ENCODE results near the gene PSMB10.

The PSMB10 gene

DNA sequence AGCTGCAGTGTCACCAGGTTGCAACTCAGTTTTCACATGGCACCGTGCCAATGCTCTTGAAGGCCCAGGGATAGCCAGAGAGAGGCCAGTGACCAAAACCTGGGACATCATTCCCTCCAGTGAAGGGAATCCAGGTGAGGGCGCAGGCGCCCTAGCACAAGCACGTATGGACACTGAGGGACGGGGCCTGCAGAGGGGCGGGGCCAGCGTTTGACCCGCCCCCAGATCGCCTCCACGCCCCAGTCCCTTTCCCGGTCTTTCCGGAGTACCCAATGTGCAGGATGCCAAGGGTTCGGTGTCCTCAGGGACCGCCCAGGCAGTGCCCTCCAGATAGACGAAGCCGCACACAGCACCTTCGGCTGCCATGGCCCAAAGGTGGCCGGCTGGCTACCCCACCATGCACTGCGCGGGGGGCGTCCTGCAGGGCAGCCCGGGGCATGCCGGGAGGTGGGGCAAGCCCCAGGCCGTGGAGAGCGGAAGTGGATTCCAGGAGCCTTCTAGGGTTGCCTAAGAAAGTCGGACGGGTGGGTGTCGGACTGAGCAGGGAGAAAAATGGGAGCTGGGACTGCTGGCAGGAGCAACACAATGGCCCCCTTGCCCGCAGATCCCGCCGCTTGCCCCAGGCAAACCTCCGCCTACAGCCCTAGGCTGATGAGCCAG lies 27.1 kb upstream of the PSMB10 start:
- no peak for DNase-seq (ENCODE audit: low read depth in 4 of 4, low spot score in 1 of 4)

- DNase-seq (ENCODE audit: low read depth in 4 of 4, low spot score in 1 of 4) = no peak
These were observed 26.6 kb upstream of the PSMB10 start for GRCh38 chr16:67963292-67963661.

GRCh38 chr16:67962135-67962534 lies 25.5 kb upstream of the PSMB10 start:
- DNase-seq (ENCODE audit: low read depth in 4 of 4, low spot score in 1 of 4) = no peak

DNA sequence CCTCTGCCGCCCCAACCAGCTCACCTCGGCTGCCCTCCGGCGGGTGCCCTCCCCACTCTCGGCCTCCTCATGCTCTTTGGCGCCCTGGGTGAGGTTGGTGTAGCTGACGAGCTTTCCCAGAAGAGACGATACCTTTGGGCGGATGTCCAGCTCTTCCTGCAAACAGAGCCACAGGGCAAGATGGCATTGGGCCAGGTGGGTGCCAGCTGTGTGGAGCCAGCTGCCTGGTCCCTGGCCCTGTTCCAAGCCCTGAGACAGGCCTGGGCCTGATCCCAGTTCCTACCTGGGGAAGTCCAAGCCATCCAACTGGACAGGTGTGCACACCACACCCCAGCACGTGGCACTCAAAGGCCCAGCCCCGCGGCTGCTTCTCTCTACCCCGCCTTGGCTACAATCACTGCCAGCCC lies 24.9 kb upstream of the PSMB10 start:
- no peak for DNase-seq (ENCODE audit: low read depth in 4 of 4, low spot score in 1 of 4)

DNA sequence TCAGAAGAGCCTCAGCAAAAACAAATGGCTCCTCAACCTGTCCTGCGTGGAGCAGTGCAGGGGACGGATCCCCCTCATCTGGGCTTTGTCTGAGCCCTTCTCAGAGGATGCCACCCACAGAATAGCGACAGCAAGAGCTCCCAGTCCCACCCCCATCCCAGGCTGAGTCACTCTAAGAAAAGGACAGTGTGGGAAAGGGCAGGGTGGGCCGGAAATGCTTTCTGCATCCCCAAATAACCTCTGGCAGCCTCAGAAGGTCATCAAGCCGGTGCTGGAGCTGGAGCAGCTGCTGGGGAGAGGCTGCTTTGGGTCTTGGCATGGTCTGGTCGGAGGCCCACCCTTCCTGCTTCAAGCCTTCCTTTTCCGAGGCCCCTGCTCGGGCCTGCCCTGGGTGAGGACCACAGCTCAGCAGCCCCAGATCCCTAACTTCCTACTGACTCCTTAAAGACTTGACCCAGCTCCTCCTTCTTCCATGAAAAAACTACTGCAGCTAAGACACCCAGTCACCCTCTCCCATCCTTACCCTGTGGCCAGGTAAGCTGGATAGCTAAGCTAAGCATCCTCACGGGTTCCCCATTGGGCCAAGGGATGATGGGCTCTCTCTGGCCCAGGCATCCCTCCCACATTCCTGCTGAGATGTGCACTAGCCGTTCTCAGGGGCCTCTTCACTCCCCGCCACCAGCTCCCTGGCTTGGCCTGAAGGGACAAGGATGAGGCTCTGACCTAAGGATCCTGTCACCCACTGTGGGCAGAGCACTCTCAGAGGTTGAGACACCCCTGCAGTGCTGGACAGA lies 23.1 kb upstream of the PSMB10 start:
- no peak for DNase-seq (ENCODE audit: low read depth in 4 of 4, low spot score in 1 of 4)

DNA sequence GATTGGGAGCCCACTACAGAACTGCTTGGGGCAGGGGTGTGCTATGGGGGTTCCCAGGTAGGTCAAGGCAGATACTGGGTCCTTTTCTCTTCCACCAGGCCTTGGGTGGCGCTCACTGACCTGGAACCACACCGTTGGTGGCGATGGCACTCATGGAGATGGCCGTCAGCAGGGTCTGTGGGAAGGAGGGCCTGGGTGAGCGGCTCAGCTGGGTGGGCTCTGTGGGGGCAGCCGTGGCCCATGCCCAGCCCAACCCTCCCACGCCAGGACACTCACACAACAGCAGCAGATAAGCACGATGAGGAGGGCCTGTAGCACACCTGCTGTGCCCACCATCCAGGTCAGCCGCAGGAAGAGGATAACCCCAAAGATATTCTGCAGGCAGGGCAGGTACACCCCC lies 21.0 kb upstream of the PSMB10 start:
- DNase-seq (ENCODE audit: low read depth in 4 of 4, low spot score in 1 of 4) = no peak

DNA sequence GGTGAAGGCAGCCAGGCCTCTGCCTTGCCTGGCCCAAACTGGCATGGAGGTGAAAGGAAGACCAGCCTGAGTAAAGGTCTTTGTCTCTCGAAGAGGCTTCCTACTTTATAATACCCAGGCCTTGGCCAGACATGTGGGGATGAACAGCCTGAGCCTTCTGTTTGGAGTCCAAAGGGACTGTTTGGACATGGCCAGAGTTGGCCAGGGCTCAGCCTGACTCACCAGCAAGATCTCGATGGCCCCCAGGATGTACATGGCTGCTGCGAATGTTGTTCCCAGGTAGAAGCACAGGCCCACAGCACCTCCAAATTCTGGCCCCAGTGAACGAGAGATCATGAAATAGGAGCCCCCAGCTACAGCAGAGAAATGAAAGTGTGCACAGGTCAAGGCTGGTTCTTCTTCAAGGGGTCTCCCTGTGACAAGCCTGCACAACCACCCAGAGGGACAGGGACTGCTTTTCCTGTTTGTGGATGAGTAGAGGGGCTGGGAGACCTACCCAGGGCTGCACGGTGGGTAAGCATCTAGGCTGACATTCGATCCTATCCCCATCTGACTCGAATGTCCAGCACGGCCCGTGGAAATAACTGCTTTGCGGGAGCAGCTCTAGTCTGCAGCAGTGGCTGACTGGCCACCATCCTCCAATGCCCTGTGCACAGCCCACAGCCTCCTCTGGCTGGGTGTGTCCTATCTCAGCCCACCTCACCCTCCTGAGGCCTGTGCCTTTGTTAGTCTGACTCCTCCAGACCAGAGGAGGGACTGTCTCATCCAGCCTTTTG lies 18.0 kb upstream of the PSMB10 start:
- no peak for DNase-seq (ENCODE audit: low read depth in 4 of 4, low spot score in 1 of 4)

- DNase-seq (ENCODE audit: low read depth in 4 of 4, low spot score in 1 of 4) = no peak
These were observed 17.2 kb upstream of the PSMB10 start for GRCh38 chr16:67953641-67954375.

GRCh38 chr16:67951485-67951884 lies 14.8 kb upstream of the PSMB10 start:
- no peak for DNase-seq (ENCODE audit: low read depth in 4 of 4, low spot score in 1 of 4)

DNA sequence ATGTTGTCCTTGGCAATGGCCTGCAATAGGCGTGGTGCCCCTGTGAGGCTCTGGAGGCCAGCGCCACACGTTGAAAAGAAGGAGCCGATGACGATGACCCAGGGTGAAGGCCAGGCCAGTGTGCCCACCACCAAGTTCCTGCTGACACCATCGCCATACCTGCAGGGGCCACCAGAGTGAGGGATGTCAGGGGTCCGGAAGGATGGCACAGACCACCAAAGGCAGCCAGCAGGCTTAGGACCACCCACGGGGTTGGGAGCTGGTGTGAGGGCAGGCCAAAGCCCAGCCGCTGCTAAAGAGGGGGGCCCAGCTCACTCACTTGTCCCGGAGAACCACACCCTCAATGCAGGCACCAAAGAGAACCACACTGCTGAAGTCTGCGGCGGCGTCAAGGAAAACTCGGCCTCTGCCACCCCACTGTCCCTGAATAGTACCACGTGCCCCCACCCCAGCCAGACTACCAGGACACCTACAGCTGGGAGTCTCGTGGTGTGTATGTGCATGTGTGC lies 13.7 kb upstream of the PSMB10 start:
- no peak for DNase-seq (ENCODE audit: low read depth in 4 of 4, low spot score in 1 of 4)

DNA sequence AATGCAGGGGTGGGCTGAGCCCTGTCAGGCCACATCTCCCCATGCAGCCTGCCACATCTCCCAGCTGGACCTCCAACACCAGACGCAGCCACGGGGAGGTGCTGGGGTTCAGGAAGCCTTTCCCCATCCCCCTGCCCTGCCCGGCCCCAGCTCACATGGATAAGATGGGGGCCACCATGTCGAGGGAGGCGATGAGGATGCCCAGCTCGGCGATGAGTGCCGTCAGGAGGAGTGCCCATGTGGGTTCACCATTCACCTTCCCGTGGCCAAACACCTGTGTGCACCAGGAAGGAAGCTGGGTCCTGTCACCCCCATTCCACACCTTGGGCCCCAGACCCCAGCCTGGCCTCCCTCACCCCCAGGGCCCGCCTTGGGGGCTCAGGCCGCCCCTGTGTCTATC lies 13.0 kb upstream of the PSMB10 start:
- no peak for DNase-seq (ENCODE audit: low read depth in 4 of 4, low spot score in 1 of 4)

- DNase-seq (ENCODE audit: low read depth in 4 of 4, low spot score in 1 of 4) = no peak
These were observed 11.4 kb upstream of the PSMB10 start for GRCh38 chr16:67948015-67948414.

GRCh38 chr16:67946966-67947558 lies 10.4 kb upstream of the PSMB10 start:
- DNase-seq (ENCODE audit: low read depth in 4 of 4, low spot score in 1 of 4) = no peak

- no peak for DNase-seq (ENCODE audit: low read depth in 4 of 4, low spot score in 1 of 4)
These were observed 9.5 kb upstream of the PSMB10 start for GRCh38 chr16:67946128-67946569.

DNA sequence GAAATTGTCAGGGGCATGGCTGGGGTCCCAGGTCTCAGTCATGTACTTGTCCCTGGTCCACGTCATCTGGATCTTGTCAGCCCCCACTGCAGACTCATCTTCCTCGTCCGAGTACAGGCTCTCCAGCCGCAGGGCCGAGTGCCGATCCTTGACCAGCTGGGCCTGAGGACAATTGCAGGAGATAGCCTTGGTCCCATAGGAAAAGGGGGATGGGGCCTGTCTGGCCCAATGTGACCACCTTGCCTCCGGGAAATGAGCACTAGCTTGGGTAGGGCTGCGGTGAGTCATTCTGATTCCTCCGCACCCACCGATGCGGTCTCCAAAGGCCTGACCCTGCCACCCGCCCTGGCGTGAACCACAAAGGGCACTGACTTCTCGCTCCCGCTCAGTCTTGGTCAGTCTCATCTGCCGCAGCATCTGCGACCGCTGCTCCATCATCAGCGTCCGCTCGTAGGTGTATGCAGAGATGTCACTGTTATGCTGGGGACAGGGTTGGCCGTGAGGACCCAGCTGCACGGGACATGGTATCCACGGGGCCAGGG lies 8.8 kb upstream of the PSMB10 start:
- DNase-seq (ENCODE audit: low read depth in 4 of 4, low spot score in 1 of 4) = no peak

- DNase-seq (ENCODE audit: low read depth in 4 of 4, low spot score in 1 of 4) = no peak
These were observed 8.2 kb upstream of the PSMB10 start for GRCh38 chr16:67944690-67945391.

GRCh38 chr16:67943619-67944504 lies 7.2 kb upstream of the PSMB10 start, which contains the start of gene LCAT:
TSS of gene LCAT (minus strand) at chr16:67944120. CDS start at chr16:67944101, 19 bp downstream.
- DNase-seq (ENCODE audit: low read depth in 4 of 4, low spot score in 1 of 4) = no peak

DNA sequence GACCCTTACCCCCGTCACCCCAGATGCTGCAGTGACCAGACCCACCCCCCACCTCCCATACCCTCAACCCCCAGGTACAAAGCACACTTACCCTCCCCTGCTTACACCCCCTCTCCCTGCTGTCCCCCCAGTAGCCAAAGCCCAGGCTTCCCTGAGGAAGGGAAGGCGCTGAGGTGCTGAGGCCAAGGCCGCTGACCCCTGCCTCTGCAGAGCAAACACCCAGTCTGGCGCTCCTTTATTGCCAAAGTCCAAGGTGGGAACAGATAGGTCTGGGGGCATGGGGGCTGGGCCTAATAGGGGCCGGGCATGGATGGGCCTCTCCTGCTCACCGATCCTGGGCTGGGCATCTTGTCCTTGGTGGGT lies 6.6 kb upstream of the PSMB10 start:
- no peak for DNase-seq (ENCODE audit: low read depth in 4 of 4, low spot score in 1 of 4)
